GM19397 (cell line): ENCODE data around the gene DACT2.
"Not testable (repeated sequence)": the region's sequence is repeated elsewhere in the genome, so short reads cannot be mapped to it uniquely, and the experiment has no call there.

Source experiments
- ATAC-seq: cut with Tn5 transposase; IDR thresholded peaks from one replicate; pipeline ENCODE4 v1.9.1; 2021; ENCODE audit warnings: mild to moderate bottlenecking, moderate library complexity; ENCODE audit not compliant: unreplicated experiment

The DACT2 gene

DNA sequence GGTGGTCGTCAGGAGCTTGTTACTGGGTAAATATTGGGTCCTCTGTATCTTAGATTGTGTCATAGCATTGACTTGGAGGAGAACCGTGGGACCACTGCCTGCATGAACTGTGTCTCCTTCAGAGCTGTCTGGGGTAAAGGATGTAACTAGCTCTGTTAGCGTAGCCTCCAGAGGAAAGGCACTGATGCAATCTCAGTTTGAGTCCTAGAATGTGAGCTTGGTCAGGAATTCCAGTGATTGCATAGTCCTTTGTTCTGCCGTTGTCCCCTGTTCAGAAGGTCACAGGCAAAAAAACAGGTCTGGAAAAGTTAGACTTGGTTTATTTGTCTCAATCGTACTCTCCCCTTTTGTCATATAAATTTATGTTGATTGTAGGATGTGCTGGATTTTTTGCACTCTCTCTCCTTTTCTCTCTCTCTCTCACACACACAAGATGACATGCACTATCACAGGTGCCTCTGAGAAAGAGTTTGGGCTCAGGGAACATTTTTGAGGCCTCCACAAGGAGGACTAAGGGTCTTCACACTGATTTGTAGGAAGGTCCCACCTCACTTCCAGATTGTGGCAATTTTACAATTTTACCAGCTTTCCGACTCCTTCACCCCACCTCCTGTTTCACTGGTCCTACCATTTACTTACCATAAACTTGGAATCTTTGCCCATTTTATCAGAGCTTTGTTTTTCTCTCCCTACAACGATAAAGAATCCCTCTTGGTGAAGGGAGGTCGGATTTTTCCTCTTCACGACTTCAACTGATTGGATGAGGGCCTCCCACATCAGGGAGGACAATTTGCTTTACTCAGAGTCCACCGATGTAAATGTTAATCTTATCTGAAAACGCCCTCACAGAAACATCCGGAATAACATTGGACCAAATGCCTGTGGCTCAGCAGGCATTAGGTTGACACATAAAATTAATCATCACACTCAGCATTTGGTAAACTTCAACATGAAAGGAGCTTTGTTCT, 7.0 kb upstream of the DACT2 start:
- no peak for ATAC-seq

DNA sequence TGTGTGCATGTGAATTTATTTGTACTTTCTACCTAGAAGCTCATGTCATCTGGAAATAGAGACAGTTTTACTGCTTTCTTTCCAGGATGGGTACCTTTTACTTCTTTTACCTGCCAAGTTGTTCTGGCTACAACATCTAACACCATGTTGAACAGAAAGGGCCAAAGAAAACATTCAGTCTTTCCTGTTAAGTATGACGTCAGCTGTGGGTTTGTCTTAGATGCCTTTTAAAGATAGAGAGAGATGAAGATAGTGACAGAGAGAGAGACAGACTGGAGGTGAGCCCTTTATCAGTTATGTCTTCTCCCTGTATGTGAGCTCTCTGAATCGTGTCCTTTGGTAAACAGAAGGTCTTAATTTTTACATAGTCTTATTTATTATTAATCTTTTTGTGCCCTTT, 3.4 kb upstream of the DACT2 start:
- no peak for ATAC-seq

DNA sequence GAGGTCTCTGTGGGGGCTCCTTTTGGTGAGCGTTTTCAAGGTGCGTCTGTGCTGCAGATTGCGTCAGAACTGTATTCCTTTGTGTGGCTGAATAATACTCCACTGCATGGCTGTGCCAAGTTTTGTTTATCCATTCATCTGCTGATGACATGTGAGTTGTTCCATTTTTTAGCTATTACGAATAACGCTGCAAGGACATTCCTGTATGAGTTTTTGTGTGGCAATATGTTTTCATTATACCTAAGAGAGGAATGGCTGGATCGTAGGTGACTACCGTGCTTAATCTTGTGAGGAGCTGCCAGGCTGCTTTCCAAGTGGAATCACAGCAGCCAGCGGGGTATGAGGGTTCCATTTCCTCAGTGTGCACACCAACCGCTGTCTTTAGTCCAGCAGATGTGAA, 1.1 kb upstream of the DACT2 start:
- ATAC-seq: no peak

DNA sequence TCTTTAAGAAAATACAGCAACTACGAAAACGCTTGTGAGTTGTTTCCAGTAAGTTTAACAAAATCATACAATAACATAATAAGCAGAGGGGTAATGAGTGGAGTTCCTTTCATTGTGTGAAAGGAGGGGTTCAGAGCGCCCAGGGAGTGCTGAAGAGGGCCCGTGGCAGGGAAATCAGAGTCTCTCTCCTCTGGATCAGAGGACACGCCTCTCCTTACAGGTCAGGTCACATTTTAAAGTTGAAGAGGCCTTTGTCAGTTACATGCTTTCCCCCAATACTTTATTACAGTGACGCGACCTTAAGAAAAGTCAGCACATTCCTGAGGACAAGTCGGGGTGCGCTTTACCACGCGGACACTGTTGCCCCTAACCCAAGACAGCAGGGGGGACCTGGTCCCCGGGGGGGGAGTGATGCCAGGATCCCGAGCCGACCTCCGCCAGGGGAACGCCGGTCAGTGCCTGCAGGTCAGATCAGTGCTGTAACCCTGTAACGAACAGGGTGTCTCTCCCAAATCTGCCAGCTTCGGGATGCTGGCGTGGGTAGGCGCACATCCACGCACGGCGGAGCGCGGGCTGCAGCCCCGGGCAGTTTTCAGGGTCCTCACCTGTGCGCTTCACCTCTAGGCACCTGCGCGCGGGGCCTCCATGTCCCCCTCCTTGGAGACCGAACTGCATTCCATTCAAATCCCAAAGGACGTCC, 848 bp downstream of the DACT2 start:
- no peak for ATAC-seq

DNA sequence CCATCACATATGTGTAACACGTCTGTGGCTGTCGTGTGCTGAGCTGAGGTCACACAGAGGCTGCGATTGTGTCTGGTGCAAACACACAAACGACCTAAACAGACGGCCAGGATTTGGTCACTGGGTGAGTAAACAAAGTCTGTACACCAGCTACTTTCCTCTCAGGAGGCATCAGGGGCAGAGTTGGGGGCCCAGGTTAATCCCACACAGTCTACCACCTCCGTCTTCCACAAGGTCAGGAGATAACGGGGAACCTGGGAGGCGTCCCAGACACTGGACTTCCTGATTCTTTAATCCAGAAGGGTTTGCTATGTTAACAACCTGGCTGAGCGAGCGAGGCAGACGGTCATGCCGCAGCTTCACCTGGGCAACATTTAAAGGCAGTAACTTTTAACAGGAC, 1.5 kb downstream of the DACT2 start:
- ATAC-seq: no peak

DNA sequence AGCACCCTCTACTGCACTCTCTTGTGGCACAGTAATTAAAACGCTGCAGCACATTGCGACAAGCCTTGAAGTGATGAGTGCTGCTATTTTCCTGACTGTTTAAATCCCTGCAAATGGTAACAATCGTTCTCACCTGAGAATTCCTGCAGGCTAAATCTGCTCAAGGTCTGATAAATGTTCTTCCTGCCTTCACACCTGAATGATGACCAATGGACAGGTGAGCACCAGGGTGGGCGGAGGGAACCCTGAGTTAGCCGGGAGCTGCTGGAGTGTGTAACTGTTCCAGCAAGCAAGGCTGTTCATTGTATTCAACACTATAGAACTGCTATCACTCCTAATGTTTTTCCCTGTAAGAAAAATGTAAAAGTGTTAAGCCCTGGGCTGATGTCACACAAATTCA, 4.0 kb downstream of the DACT2 start:
- ATAC-seq: no peak

DNA sequence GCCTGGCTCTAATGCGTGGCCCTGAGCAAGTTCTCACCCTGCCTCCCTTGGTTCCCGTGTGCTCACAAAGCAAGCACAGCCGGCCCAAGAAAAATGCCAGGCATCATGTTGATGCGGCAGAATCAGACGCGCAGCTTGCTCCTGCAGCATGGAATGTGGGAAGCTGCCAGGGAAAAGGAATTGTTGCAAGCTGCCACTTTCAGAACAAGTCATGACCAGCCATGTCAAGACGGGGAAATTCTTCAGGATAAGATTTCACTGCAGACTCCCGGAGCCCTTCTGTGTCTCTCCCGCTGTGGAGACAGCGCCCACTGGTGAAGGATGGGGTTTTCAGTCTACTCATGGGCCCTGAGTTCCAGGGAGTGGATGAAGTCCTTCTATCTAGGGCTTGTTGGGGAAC, 4.6 kb downstream of the DACT2 start:
- ATAC-seq: no peak

DNA sequence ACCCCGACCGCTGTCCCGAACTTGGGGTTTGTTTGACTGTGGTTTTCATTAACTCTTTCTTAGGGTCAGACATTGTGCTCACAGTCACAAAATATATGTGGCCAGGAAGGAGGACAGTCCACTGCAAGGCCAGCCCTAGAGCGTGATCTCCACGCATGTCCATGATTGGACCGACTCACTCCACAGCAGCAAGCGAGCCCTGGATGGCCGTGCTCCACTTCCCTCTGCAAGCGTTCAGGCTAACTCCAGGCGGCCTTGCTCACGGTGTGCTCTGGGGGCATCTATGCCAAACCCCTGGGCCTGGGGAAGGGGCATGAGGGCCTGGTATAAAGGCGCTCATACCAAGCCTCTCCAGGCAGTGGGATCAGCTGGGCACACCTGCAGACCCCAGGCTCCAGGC, 5.6 kb downstream of the DACT2 start:
- ATAC-seq: no peak

DNA sequence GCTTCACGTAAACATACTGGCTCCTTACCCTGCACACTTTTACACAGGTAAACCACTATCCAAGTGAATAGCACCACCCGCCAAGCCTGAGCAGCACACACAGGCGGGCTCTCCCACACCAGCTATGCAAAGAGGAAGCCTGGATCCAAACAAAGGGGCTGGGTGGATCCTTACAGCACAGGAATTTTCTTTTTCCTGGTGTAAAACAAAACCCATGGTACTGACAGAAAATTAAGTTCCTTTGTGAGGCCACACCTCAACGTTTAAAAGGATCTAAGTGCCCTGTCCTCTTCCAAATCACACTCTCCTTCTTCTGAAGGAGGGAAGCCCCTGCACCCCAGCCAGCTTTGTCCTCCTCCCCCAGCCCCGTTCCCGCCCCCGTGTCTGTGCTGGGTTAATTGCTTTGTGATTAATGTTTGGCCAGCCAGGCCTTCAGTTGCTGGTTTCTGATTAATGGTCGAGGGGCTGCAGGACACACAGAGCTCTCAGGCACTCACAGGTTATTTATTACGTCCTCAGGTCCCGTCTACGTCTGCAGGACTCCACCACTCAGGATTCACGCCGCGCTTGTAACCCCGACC, 6.1 kb downstream of the DACT2 start:
- ATAC-seq: no peak

DNA sequence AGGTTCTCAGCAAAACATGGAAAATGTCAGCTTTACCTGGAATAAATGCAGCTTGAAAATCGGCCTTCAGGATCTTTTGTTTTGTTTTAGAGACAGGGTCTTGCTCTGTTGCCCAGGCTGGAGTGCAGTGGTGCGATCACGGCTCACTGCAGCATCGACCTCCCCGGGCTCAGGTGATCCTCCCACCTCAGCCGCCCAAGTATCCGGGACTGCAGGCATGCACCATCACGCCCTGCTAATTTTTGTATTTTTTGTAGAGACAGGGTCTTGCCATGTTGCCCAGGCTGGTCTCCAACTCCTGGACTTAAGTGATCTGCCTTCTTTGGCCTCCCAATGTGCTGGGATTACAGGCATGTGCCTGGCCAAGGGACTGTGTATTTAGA, 7.5 kb downstream of the DACT2 start:
- not testable (repeated sequence) for ATAC-seq

DNA sequence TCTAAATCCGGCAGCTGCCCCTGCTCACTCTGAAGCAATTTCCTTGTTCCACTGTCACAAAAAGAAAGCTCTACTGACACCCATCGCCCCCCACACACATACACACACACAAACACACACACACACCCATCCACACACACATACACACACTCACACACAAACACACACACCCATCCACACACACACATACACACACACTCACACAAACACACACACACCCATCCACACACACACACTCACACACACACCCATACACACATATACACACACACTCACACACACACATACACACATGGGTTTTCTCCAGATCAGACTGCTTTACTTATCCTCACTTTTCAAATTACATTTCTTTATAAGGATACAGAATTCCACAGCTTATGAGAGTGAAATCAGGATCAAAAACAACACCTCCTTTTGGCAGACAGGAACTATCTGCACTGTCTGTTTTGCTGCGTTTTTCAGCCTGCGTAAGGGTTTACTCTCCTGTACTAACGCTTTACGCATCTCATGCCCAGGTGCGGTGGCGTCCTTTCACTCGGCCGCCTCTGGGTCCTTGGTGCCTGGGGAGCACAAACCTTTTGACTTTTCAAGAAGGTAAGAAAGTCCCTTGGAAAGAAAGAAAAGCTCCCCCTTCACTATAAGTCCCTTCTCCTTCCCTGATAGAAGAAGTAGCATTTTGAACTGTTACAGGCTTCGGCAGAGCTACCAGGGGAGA, 8.0 kb downstream of the DACT2 start:
- ATAC-seq: no peak

DNA sequence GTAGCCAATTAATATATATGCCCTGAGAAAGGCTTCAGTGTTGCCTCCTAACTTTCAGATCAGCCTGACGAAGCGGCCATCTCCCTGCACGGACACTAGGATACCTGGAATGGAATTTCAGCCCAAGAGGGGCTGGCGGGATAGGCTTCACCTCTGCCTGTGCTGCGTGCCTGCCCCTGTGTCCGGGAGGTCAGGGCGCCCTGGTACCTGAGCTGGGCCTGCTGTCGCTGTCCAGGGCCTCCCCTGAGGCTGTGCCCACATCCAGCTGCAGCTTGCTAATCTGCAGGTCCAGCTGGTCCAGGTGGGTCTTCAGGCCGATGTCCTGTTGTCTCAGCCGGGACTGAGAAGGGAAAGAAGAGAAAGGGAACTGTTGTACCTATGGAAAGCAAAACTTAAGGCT, 8.6 kb downstream of the DACT2 start:
- no peak for ATAC-seq

DNA sequence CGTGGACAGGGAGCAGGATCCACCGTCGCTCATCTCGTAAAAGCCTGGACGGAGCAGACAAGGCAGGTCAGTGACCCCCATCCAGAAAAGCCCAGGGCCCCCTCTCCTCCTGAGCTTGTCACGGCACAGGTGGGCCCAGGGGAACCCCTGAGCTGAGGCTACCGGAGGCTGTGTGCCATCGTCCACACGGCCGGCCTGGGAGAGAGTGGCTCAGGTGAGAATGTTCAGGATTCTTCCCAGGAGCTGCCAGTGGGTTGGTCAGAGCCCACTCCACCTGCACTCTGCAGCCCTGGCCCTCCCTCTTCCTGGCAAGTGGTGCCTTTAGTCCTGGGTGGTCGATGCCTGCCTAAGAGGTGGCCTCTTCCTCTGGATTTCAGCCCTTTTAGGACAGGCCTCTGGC, 9.2 kb downstream of the DACT2 start:
- ATAC-seq: no peak

DNA sequence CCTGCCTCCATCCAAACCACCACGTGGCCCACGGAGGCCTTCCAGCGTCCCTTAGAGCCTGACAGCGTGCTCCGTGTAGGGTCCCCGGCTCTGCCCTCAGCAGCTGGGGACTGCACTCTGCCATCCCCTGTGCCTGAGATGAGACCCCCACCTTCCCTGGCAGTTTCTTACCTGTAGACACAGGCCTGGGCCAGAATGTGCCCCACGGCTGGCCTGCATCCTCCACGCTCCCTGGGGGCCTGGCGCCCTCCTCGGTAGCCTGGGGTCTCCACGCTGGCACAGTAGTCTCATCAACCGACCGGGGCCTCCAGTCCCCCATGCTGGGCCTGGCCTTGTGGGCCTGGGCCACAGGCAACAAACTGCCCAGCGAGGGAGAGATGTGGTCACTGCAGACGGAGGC, 9.6 kb downstream of the DACT2 start:
- ATAC-seq: no peak

DNA sequence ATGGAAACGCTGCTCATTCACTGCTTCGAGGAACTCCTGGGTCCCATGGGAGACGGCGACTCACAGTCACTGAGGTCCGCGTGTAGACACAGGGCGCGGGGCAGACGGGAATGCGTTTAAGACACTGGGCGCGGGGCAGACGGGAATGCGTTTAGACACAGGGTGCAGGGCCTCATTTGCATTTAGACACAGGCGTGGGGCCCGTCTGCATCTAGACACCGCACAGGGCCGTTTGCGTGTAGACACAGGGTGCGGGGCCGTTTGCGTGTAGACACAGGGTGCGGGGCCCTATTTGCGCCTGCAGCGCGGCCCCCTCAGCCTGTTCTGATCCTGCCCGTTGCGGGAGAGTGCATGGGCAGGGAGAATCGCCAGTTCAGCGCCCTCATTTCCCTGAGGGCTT, 10.4 kb downstream of the DACT2 start:
- no peak for ATAC-seq

DNA sequence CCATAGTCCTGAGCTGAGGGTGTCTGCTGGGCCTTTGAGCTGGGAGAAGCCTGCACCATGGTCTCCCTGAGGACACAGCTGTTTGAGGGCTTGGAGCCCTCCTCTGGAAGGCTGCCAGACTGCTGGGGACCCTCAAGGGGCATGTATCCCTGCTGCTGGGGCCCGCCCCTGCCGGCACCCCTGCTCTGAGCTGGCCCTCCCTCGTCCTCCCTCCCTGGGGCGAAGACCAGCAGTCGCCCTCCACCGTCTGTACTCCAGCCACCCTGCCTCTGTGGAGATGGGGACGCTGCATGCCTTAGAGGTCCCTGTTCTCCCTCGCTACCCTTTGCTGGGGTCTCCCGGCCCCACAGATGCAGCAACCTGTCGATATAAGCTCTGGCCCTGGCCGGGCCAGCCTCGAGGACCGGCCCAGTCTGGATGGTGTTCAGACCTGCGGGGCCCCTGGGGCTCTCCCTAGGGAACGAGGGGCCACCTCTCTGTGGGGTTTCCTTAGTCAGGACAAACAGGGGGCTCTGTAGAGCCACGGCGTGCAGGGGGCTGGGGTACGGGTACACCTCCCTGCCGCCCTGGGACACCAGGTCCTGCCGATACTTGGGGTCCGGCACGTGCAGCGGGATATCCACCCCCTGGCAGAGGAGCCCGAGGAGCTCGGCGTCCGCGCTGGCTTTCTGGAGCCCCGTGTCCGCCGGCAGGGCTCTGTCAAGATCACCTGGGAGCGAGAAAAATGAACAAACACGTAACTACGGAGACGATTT, 11.0 kb downstream of the DACT2 start:
- ATAC-seq: no peak

DNA sequence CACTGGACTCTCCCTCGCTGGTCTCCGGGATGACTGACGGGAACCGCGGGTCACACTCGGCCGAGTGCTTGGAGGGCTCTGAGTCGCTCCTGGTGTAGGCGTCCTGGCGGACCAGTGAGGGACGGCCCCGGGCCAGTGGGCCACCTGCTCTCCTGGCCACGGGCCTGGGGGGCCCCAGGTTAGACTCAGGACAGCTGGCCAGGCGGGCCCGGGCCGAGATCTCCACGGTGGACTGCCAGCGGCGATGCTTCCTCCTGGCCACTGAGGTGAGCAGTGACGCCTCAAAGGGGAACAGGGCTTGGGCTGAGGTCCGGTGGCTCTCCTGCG, 11.9 kb downstream of the DACT2 start:
- ATAC-seq: no peak

DNA sequence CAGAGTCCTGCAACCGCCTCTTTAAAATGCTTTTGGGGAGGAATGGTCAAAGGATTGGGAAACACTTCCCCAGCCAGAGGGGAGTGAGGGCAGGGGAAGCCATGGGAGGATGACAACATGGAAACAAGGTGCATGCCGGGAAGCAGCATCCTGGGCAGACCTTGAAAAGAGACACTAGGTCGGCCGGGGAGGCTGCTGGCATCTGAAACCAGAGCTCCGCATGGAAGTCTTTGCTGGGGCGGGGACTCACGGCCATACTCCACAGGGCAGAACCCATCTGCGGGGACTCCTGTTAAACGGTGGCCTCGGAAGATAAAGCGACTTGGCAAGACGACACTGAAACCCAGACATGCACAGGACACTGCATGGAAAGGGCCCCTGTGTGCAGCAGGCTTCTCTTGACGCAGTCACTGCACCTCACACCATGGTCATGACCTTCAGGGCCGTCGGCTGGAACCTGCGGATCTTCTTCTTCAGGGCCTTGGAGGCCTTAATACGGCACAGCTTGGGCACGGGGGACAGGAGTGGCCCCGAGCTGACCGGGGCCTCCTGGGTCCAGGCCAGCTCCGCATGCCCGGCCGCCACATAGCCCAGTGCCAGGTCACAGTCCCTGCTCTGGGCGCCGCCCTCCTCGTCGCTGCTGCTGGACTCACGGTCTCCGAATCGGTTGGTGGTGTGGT, 12.4 kb downstream of the DACT2 start:
- ATAC-seq: no peak

DNA sequence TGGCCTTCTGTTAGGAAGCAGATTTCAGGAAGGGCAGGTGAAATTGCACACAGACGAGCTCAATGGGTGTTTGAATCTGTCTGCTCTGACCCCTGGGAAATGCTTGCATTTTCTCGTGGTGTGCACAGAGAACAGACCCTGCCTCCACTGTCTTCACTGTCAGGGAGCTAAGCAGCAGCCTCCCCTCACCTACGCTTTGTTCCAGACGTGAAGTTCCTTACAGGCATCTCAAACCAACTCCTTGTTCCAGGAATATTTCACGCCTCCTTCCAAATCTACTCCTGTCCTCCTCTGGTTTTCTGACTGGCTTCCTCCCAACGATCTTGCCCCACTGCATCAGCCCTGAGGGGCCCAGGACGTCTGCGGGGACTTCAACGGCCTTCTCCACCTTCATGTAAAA, 13.7 kb downstream of the DACT2 start:
- ATAC-seq: no peak

DNA sequence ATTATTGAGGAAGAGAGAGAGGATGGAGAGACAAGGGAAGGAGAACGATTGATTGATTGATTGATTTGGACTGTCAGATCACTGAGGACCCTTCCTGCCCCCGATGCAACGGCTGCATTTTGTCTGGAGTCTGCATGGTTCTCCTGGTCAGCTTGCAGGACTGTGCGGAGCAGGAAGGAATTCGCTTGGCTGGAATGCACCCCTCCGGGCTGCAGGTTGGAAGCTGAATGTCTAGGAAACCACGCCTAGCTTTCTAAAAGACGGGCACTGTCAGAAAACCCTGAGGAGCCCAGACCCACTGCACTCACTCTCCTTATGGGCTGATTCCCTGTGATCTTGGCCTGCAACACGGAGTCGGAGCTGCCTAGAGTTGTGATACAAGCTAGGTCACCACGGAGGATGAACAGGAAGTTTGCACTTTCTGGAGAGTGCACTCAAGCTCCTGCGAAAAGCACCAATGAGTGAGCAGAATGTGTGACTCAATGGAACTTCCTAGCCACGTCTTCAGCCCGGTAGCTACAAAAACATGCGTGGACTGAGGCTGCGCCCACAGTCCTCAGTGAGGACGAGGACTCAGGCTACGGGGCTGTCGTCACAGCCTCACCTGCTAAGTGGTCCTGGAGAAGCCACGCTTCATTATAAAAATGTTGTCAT, 14.4 kb downstream of the DACT2 start:
- no peak for ATAC-seq
